HEK293 (cell line): Measurements from ENCODE around the gene JPH3.

Experiments
- CTCF ChIA-PET: fragments of 350-600 bp; formaldehyde crosslinking; extraction: SDS; loops from one replicate; lab custom pipeline; 2021; ENCODE audit warnings: antibody characterized with exemption; lab: Yijun Ruan, JAX
- POLR2A ChIA-PET: fragments of 300-600 bp; formaldehyde crosslinking; extraction: SDS; loops from one replicate; lab custom pipeline; 2020; ENCODE audit warnings: antibody characterized with exemption, inconsistent platforms; lab: Yijun Ruan, JAX
- H3K27ac ChIP-seq: fragments of 200-500 bp; sonication (Bioruptor generic); 2 replicates; pipeline ENCODE4 v1.5.1; 2014; ENCODE audit warnings: low read depth, low read length, control low read depth, inconsistent platforms; ENCODE audit errors: extremely low read depth
- H3K36me3 ChIP-seq, 2 experiments: fragments of 200-500 bp in 1 of 2; sonication (Bioruptor generic) in 1 of 2; 1 replicate in 1 of 2; 2 replicates in 1 of 2; pipeline ENCODE4 v1.5.1; 2014 to 2017; ENCODE audit warnings: inconsistent platforms in 2 of 2, low read length in 2 of 2; ENCODE audit not compliant: control insufficient read depth in 2 of 2, insufficient read depth in 1 of 2
- H3K4me1 ChIP-seq: fragments of 200-500 bp; sonication (Bioruptor generic); 2 replicates; pipeline ENCODE4 v1.5.1; 2014; ENCODE audit warnings: mild to moderate bottlenecking, low read length, inconsistent platforms; ENCODE audit not compliant: control insufficient read depth, insufficient read depth
- H3K4me3 ChIP-seq: 2 replicates; pipeline ENCODE4 v1.5.1; 2011; ENCODE audit warnings: low read depth, mild to moderate bottlenecking, control low read depth, low read length, moderate library complexity
- H3K9me3 ChIP-seq: fragments of 200-500 bp; sonication (Bioruptor generic); 2 replicates; pipeline ENCODE4 v1.5.1; 2014; ENCODE audit warnings: low read depth, low read length, inconsistent platforms; ENCODE audit not compliant: control insufficient read depth, insufficient read depth
- BCL11B ChIP-seq: fragments of 450-650 bp; formaldehyde crosslinking; IDR thresholded peaks from 2 replicates; pipeline ENCODE4 v1.5.1; 2016; ENCODE audit warnings: low read depth, missing biosample characterization, missing genetic modification characterization
- FEZF1 ChIP-seq: fragments of 450-650 bp; formaldehyde crosslinking; IDR thresholded peaks from 2 replicates; pipeline ENCODE4 v1.5.1; 2016; ENCODE audit warnings: missing biosample characterization, missing genetic modification characterization
- GLI2 ChIP-seq: fragments of 450-650 bp; formaldehyde crosslinking; IDR thresholded peaks from 2 replicates; pipeline ENCODE4; 2017; ENCODE audit warnings: missing biosample characterization, missing genetic modification characterization, low read depth, borderline replicate concordance
- KLF1 ChIP-seq: fragments of 450-650 bp; formaldehyde crosslinking; IDR thresholded peaks from 2 replicates; pipeline ENCODE4 v1.5.1; 2016; ENCODE audit warnings: missing biosample characterization, missing genetic modification characterization
- KLF10 ChIP-seq: fragments of 450-650 bp; IDR thresholded peaks from 2 replicates; pipeline ENCODE4 v1.5.1; 2018; ENCODE audit warnings: missing biosample characterization, mild to moderate bottlenecking, missing genetic modification characterization
- KLF7 ChIP-seq: fragments of 450-650 bp; formaldehyde crosslinking; IDR thresholded peaks from 2 replicates; pipeline ENCODE4 v1.5.1; 2016; ENCODE audit warnings: missing biosample characterization, missing genetic modification characterization, borderline replicate concordance
- PRDM4 ChIP-seq: fragments of 450-650 bp; formaldehyde crosslinking; IDR thresholded peaks from 2 replicates; pipeline ENCODE4 v1.5.1; 2017; ENCODE audit warnings: missing biosample characterization, missing genetic modification characterization
- REPIN1 ChIP-seq: fragments of 450-650 bp; formaldehyde crosslinking; IDR thresholded peaks from 2 replicates; pipeline ENCODE4 v1.5.1; 2017; ENCODE audit warnings: missing biosample characterization, missing genetic modification characterization, low read depth
- SCRT2 ChIP-seq: fragments of 450-650 bp; formaldehyde crosslinking; IDR thresholded peaks from 2 replicates; pipeline ENCODE4 v1.5.1; 2016; ENCODE audit warnings: missing biosample characterization, missing genetic modification characterization
- ZBTB20 ChIP-seq: fragments of 450-650 bp; formaldehyde crosslinking; IDR thresholded peaks from 2 replicates; pipeline ENCODE4 v1.5.1; 2016; ENCODE audit warnings: missing biosample characterization, missing genetic modification characterization
- ZBTB49 ChIP-seq: fragments of 450-650 bp; formaldehyde crosslinking; IDR thresholded peaks from 2 replicates; pipeline ENCODE4 v1.5.1; 2016; ENCODE audit warnings: missing biosample characterization, missing genetic modification characterization, low read depth
- ZBTB8A ChIP-seq: fragments of 450-650 bp; formaldehyde crosslinking; IDR thresholded peaks from 2 replicates; pipeline ENCODE4 v1.5.1; 2016; ENCODE audit warnings: missing biosample characterization, missing genetic modification characterization
- ZFHX2 ChIP-seq: fragments of 450-650 bp; formaldehyde crosslinking; conservative IDR thresholded peaks from 2 replicates; pipeline ENCODE4 v1.5.1; 2016; ENCODE audit warnings: missing biosample characterization, missing genetic modification characterization
- ZNF114 ChIP-seq: fragments of 450-650 bp; formaldehyde crosslinking; IDR thresholded peaks from 2 replicates; pipeline ENCODE4 v1.5.0; 2017; ENCODE audit warnings: missing biosample characterization, missing genetic modification characterization
- ZNF155 ChIP-seq: fragments of 450-650 bp; formaldehyde crosslinking; IDR thresholded peaks from 2 replicates; pipeline ENCODE4 v1.5.1; 2016; ENCODE audit warnings: missing biosample characterization, missing genetic modification characterization
- ZNF223 ChIP-seq: fragments of 450-650 bp; formaldehyde crosslinking; IDR thresholded peaks from 2 replicates; pipeline ENCODE4 v1.5.1; 2016; ENCODE audit warnings: missing biosample characterization, missing genetic modification characterization
- ZNF274 ChIP-seq, 2 experiments: fragments of 200-500 bp in 1 of 2; fragments of 450-650 bp in 1 of 2; sonication (Bioruptor generic) in 1 of 2; formaldehyde crosslinking in 1 of 2; IDR thresholded peaks; 2 replicates each; pipeline versions ENCODE4 v1.5.1 to v1.6.1; 2014 to 2016; ENCODE audit warnings: borderline replicate concordance in 1 of 2, inconsistent platforms in 1 of 2, low read length in 1 of 2, missing biosample characterization in 1 of 2, missing genetic modification characterization in 1 of 2
- ZNF280C ChIP-seq: fragments of 450-650 bp; formaldehyde crosslinking; IDR thresholded peaks from 2 replicates; pipeline ENCODE4 v1.5.1; 2016; ENCODE audit warnings: missing biosample characterization, missing genetic modification characterization
- ZNF292 ChIP-seq: fragments of 450-650 bp; formaldehyde crosslinking; IDR thresholded peaks from 2 replicates; pipeline ENCODE4 v1.5.1; 2016; ENCODE audit warnings: low read depth, missing biosample characterization, missing genetic modification characterization, borderline replicate concordance
- ZNF350 ChIP-seq: fragments of 450-650 bp; formaldehyde crosslinking; IDR thresholded peaks from 2 replicates; pipeline ENCODE4 v1.5.0; 2017; ENCODE audit warnings: missing biosample characterization, mild to moderate bottlenecking, missing genetic modification characterization
- ZNF404 ChIP-seq: fragments of 450-650 bp; formaldehyde crosslinking; IDR thresholded peaks from 2 replicates; pipeline ENCODE4 v1.5.1; 2017; ENCODE audit warnings: missing biosample characterization, missing genetic modification characterization
- ZNF416 ChIP-seq: fragments of 450-650 bp; formaldehyde crosslinking; IDR thresholded peaks from 2 replicates; pipeline ENCODE4 v1.5.1; 2016; ENCODE audit warnings: missing biosample characterization, missing genetic modification characterization
- ZNF426 ChIP-seq: fragments of 450-650 bp; formaldehyde crosslinking; IDR thresholded peaks from 2 replicates; pipeline ENCODE4 v1.5.1; 2017; ENCODE audit warnings: missing biosample characterization, missing genetic modification characterization, mild to moderate bottlenecking, inconsistent platforms, moderate library complexity
- ZNF561 ChIP-seq: fragments of 450-650 bp; IDR thresholded peaks from 2 replicates; pipeline ENCODE4 v1.5.1; 2018; ENCODE audit warnings: missing biosample characterization, missing genetic modification characterization, borderline replicate concordance
- ZNF658 ChIP-seq: fragments of 450-650 bp; formaldehyde crosslinking; IDR thresholded peaks from 2 replicates; pipeline ENCODE4; 2016; ENCODE audit warnings: missing biosample characterization, missing genetic modification characterization
- ZNF664 ChIP-seq: fragments of 450-650 bp; formaldehyde crosslinking; IDR thresholded peaks from 2 replicates; pipeline ENCODE4 v1.5.1; 2016; ENCODE audit warnings: missing biosample characterization, missing genetic modification characterization
- ZNF692 ChIP-seq: fragments of 450-650 bp; formaldehyde crosslinking; IDR thresholded peaks from 2 replicates; pipeline ENCODE4 v1.5.1; 2016; ENCODE audit warnings: missing biosample characterization, missing genetic modification characterization
- ZNF792 ChIP-seq: fragments of 450-650 bp; formaldehyde crosslinking; IDR thresholded peaks from 2 replicates; pipeline ENCODE4 v1.5.1; 2016; ENCODE audit warnings: missing biosample characterization, missing genetic modification characterization
- ZXDB ChIP-seq: fragments of 450-650 bp; formaldehyde crosslinking; IDR thresholded peaks from 2 replicates; pipeline ENCODE4 v1.5.1; 2016; ENCODE audit warnings: missing biosample characterization, missing genetic modification characterization

JPH3 gene

GRCh38 chr16:87656328-87656727 is 54.0 kb downstream of the JPH3 start:
- Histone ChIP-seq H3K9me3 (no peaks in the 10 kb centered on the region), H3K4me1 (no peaks in the 10 kb centered on the region), H3K36me3 (peaks cover 0 to 9% of the 10 kb centered on the region in 2 experiments; a peak in 1 of 3 replicates), H3K4me3 (no peak overlapping the region), H3K27ac (no peak overlapping the region)
- ChIA-PET CTCF (interaction anchor here (0.8 to 2.3 kb wide), 2 partner anchors 11 to 20 kb away, joined by 3 to 9 read pairs; no protein-coding TSS in a partner anchor), POLR2A (no interaction called here)
- TF ChIP-seq ZNF350 (no peak), ZNF426 (tag by site-specific recombination) (no peak), REPIN1 (no peak), ZNF416 (tag by site-specific recombination) (no peak), ZNF561 (tag by site-specific recombination) (no peak), ZBTB20 (tag by site-specific recombination) (no peak), ZNF280C (tag by site-specific recombination) (no peak), ZNF404 (tag by site-specific recombination) (no peak), ZBTB49 (no peak), ZNF792 (tag by site-specific recombination) (no peak), ZNF658 (no peak), ZNF155 (tag by site-specific recombination) (no peak), ZNF114 (tag by site-specific recombination) (no peak), ZNF692 (no peak), ZFHX2 (tag by site-specific recombination) (no peak), SCRT2 (tag by site-specific recombination) (no peak), GLI2 (no peak)

- H3K4me1 ChIP-seq = no peaks in the 10 kb centered on the region
- H3K9me3 ChIP-seq = no peaks in the 10 kb centered on the region
- H3K27ac ChIP-seq = no peak overlapping the region
- CTCF ChIA-PET = interaction anchor here (0.6 to 2.3 kb wide), 3 partner anchors 9 to 256 kb away, joined by 4 to 9 read pairs (median 4); no protein-coding TSS in a partner anchor
- H3K4me3 ChIP-seq = no peak overlapping the region
- peaks cover 0 to 9% of the 10 kb centered on the region in 2 experiments; a peak in 1 of 3 replicates for H3K36me3 ChIP-seq
- POLR2A ChIA-PET = no interaction called here
- TF ChIP-seq KLF10 (tag by site-specific recombination) (no peak), ZNF404 (tag by site-specific recombination) (no peak), ZNF223 (tag by site-specific recombination) (no peak), KLF7 (tag by site-specific recombination) (no peak), ZNF664 (tag by site-specific recombination) (no peak), ZBTB8A (no peak), ZNF292 (tag by site-specific recombination) (no peak), BCL11B (no peak), KLF1 (tag by site-specific recombination) (no peak), FEZF1 (no peak), PRDM4 (tag by site-specific recombination) (no peak), ZNF274 (IDR thresholded peaks at IDR 0.05; ENCODE audit: low read length) (no peak), ZNF274 (tag by site-specific recombination; IDR thresholded peaks at IDR 0.05; ENCODE audit: borderline replicate concordance) (no peak), ZXDB (tag by site-specific recombination) (no peak)
Measured at GRCh38 chr16:87657621-87658192, 55.4 kb downstream of the JPH3 start.
